HUES6 (cell line): ENCODE data around the gene E2F1.

Experiments
- H3K27ac ChIP-seq: 2 replicates; pipeline ENCODE4 v1.7.0; 2013; ENCODE audit warnings: low read depth, mild to moderate bottlenecking, low read length, inconsistent platforms
- H3K27me3 ChIP-seq: 2 replicates; pipeline ENCODE4 v1.6.1; 2013; ENCODE audit warnings: low read length; ENCODE audit not compliant: control insufficient read depth, insufficient read depth
- H3K36me3 ChIP-seq: 2 replicates; pipeline ENCODE4 v1.6.1; 2013; ENCODE audit warnings: low read length; ENCODE audit not compliant: control insufficient read depth, insufficient read depth
- H3K4me1 ChIP-seq: 2 replicates; pipeline ENCODE4 v1.6.1; 2013; ENCODE audit warnings: low read length; ENCODE audit not compliant: control insufficient read depth, insufficient read depth
- H3K4me3 ChIP-seq: 2 replicates; pipeline ENCODE4 v1.5.1; 2013; ENCODE audit warnings: low read depth, low read length
- H3K9ac ChIP-seq: one replicate; pipeline ENCODE4 v1.6.1; 2013; ENCODE audit warnings: mild to moderate bottlenecking, low read length
- H3K9me3 ChIP-seq: 2 replicates; pipeline ENCODE4 v1.6.1; 2013; ENCODE audit warnings: low read depth, low read length; ENCODE audit not compliant: control insufficient read depth, insufficient read depth

The E2F1 gene

GRCh38 chr20:33725607-33726264, 39.6 kb upstream of the E2F1 start:
- H3K36me3 ChIP-seq = no peaks in the 10 kb centered on the region
- no peaks in the 10 kb centered on the region for H3K4me1 ChIP-seq
- H3K9me3 ChIP-seq = no peaks in the 10 kb centered on the region
- no peak overlapping the region for H3K27ac ChIP-seq
- no peaks in the 10 kb centered on the region for H3K27me3 ChIP-seq
- H3K9ac ChIP-seq = no peak overlapping the region
- H3K4me3 ChIP-seq = no peak overlapping the region

- Histone ChIP-seq H3K27ac (no peak overlapping the region), H3K4me3 (no peak overlapping the region), H3K4me1 (0 out of 2 replicates have a peak, but pooled peaks cover under 1% of the 10 kb centered on the region), H3K9ac (no peak overlapping the region), H3K9me3 (no peaks in the 10 kb centered on the region), H3K36me3 (no peaks in the 10 kb centered on the region), H3K27me3 (no peaks in the 10 kb centered on the region)
These were observed 38.4 kb upstream of the E2F1 start for GRCh38 chr20:33724439-33725094.

DNA sequence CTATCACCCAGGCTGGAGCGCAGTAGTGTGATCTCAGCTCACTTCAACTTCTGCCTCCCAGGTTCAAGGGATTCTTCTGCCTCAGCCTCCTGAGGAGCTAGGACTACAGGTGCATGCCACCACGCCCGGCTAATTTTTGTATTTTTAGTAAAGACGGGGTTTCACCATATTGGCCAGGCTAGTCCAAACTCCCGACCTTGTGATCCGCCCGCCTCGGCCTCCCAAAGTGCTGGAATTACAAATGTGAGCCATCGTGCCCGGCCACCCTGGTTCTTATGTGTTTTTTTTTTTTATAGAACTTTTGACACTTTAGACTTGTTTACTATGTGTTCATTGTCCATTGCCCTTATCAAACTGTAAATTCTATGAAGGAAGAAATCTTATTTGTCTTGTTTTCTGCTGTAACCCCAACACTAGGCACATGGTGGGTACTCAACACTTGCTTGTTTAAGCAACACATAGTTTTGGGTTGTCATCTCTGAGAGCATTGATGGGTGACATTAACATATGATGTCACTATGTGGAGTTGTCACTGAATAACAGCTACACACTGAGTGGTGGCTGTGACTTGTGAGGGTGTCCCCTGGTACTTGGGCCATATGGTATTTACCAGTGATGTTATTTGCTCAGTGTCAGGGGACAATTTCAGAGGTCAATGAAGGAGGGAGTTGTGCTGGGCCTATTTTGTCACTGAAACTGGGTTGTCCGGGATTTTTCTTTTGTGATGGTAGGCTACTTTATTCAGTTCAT, 35.4 kb upstream of the E2F1 start:
- Histone ChIP-seq H3K36me3 (no peaks in the 10 kb centered on the region), H3K9ac (no peak overlapping the region), H3K4me3 (no peak overlapping the region), H3K27ac (no peak overlapping the region), H3K4me1 (0 out of 2 replicates have a peak, but pooled peaks cover 3% of the 10 kb centered on the region), H3K27me3 (no peaks in the 10 kb centered on the region), H3K9me3 (no peaks in the 10 kb centered on the region)

DNA sequence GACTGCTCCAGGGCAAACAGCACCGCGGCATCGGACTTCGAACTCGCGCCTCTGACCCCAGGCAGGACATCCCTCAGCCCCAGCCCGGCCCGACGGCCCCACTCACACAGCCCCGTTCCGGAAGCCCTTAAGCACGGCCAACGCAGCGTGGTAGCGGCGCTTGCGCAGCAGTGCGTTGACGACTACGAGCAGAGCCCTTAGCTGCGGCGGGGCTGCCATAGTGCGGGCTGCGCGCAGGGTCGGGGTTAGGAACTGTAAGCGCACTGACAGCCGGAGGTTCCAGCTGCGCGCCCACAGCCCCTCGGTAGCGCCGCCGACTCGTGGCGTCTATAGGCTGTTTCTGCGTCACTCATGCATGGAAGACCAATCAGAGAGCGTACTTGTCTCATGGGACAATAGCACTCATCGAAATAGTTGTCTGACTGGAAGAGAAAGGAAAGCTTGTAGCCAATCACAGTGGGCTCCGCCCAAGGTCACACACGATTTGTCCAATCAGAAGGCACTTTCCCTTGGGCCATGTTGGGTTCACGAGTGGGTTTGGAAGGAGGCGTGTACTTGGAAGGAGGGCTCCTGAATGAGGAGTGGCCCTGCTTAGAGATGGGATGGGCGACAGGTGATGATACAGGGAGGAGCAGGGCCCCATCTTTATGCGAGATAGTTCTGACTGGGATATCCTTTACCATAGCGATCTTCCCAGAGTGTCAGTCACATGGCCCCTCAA, 34.0 kb upstream of the E2F1 start, which contains the start of gene PXMP4:
Gene PXMP4, minus strand, starts transcription at position 322 of the 721 bp plus-strand sequence. Its CDS starts 103 bp downstream, at position 219.
- H3K9me3 ChIP-seq = no peaks in the 10 kb centered on the region
- H3K4me1 ChIP-seq = 0 out of 2 replicates have a peak, but pooled peaks cover 3% of the 10 kb centered on the region
- peak within 1 kb of the TSS; percentile 68 for H3K4me3 ChIP-seq
- H3K27ac ChIP-seq = no peak within 1 kb of the TSS
- H3K9ac ChIP-seq = peak within 1 kb of the TSS; percentile 60
- no peaks in the 10 kb centered on the region for H3K27me3 ChIP-seq
- H3K36me3 ChIP-seq = no peaks in the 10 kb centered on the region

DNA sequence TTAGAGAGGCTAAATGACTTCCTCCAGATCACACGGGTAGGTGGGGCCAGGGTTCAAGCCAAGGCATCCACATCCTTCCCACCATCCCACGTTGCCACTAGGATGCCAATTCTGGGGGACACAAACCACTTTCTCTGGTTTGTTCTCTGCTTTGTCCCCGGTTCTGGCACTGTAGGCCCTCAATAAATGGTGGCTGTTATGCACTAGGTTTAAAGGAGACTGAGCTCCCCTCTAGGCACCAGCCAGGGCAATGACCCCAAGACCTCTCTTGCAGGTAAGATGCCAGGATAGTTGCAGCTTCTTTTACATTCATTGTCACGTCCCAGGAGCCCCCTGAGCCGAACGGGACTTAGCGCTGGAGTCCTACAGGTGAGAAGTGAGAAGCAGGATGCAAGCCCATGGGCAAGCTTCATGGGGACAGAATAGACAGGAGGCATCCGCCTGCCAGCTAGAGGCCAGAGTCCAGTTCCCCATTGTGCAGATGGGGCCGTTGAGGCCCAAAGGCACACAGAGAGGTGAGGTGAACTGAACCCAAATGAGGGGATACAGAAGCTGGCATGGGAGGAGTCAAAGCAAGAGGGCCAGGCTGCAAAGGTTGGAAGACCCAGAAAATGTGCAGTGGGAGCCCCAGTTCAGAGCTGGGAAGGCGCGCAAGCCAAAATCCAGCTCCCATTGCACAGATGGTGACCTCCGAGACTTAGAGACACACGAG, 33.2 kb upstream of the E2F1 start:
- Histone ChIP-seq H3K27me3 (no peaks in the 10 kb centered on the region), H3K9me3 (no peaks in the 10 kb centered on the region), H3K36me3 (no peaks in the 10 kb centered on the region), H3K4me1 (0 out of 2 replicates have a peak, but pooled peaks cover 3% of the 10 kb centered on the region), H3K9ac (peak overlapping the region; percentile 60), H3K27ac (no peak overlapping the region), H3K4me3 (peak overlapping the region; percentile 68)

DNA sequence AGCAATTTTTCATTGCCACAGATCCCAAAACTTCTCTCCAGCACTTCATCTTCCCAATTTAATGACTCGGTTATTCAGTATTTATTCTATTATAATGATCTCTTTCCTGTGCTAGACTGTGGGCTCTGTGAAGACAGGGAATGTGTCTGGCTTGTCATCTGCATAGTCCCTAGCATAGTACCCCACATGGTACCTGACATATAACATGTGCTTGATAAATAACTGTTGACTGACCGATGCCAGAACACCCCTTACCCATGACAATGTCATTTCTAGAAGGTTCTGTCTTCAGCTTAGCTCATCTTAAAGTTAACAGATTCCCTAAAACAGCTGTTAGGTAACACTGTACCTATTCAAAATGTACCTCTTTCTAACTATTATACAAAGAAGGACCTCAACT, 30.3 kb upstream of the E2F1 start:
- Histone ChIP-seq H3K9me3 (no peaks in the 10 kb centered on the region), H3K4me1 (0 out of 2 replicates have a peak, but pooled peaks cover 3% of the 10 kb centered on the region), H3K36me3 (no peaks in the 10 kb centered on the region), H3K9ac (no peak overlapping the region), H3K27ac (no peak overlapping the region), H3K27me3 (no peaks in the 10 kb centered on the region), H3K4me3 (no peak overlapping the region)

DNA sequence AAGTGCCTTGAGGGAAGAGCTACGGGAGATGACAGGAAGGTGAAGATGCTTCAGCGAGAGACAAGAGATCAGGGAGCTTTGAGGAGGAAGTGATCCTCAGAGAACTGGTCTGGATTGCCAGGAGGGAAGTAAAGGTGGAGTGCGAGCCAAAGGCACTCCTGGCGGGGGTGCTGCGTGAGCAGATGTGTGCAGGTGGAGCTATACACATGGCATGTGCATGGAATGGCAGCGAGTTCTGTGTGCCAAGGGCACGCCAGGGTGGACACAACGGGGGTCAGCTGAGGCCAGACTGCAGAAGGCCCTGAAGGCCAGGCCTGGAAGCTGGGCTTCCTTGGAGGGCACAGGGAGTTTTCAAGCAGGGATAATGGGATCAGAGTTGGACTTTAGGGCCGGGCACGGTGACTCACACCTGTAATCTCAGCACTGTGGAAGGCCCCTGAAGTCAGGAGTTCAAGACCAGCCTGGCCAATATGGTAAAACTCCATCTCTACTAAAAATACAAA, 27.7 kb upstream of the E2F1 start:
- peaks cover 12% of the 10 kb centered on the region for H3K4me1 ChIP-seq
- H3K36me3 ChIP-seq = no peaks in the 10 kb centered on the region
- no peak overlapping the region for H3K27ac ChIP-seq
- H3K4me3 ChIP-seq = no peak overlapping the region
- no peaks in the 10 kb centered on the region for H3K27me3 ChIP-seq
- no peaks in the 10 kb centered on the region for H3K9me3 ChIP-seq
- no peak overlapping the region for H3K9ac ChIP-seq

DNA sequence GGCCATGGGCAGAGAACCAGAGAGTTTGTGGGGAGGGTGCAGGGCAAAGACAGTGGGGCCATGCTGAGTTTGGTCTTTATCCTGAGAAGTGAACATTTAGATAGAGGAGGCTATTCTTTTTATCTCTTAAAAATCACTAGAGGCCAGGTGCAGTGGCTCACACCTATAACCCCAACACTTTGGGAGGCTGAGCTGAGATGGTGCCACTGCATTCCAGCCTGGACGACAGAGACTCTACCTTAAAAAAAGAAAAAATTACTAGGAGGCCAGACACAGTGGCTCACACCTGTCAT, 25.2 kb upstream of the E2F1 start:
- H3K9ac ChIP-seq = no peak overlapping the region
- no peak overlapping the region for H3K4me3 ChIP-seq
- peaks cover 12% of the 10 kb centered on the region for H3K4me1 ChIP-seq

DNA sequence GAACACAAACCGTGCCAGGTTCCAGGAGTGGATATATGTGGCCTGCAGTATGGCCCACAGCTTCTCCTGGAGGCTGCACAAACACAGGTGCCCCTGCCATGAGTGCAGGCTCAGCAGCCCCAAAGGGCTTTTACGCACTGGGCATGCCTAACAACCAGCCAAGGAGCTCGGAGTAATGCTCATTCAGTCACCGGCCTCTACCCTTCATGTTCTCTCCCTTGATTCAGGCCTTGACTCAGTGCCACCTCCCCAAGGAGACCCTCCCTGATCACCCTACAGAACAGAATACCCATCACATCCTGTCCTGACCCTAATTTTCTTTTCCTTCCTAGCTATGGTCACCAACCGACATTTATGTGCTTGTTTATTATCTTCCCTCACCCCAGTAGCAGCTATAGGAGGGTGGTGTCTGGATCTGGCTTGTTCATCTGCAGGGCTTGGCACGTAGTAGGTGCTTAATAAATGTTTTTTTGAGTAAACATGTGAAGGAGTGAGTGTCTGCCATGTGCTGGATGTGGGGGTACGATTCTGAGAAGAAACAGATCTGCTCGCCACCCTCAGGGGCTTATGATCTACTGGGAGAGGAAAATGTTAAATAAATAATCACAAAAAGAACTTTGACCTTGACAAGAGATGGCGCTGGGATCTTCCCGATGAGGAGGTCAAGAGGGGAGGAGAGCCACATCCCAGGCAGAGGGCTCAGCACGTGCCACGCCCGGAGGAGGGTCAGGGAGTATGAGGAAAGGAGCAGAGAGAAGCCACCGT, 24.7 kb upstream of the E2F1 start:
- Histone ChIP-seq H3K9ac (no peak overlapping the region), H3K4me1 (peaks cover 12% of the 10 kb centered on the region), H3K36me3 (0 out of 2 replicates have a peak, but pooled peaks cover 3% of the 10 kb centered on the region), H3K9me3 (no peaks in the 10 kb centered on the region), H3K4me3 (no peak overlapping the region), H3K27ac (no peak overlapping the region), H3K27me3 (no peaks in the 10 kb centered on the region)

More for the DNA sequence above, 25.2 kb upstream of the E2F1 start:
- no peaks in the 10 kb centered on the region for H3K9me3 ChIP-seq
- H3K27me3 ChIP-seq = no peaks in the 10 kb centered on the region
- H3K36me3 ChIP-seq = 0 out of 2 replicates have a peak, but pooled peaks cover 3% of the 10 kb centered on the region
- H3K27ac ChIP-seq = no peak overlapping the region
